K562 (cell line): ENCODE measurements around the gene ZSWIM7. TPM values are rescaled to one million over a fixed set of nuclear protein-coding genes. Genes with fewer than 3 reads are reported as not detected.

Source experiments
- ATAC-seq: fragments of 200-7000 bp; cut with Tn5 transposase; 3 replicates; pipeline ENCODE4 v1.9.1; 2020; ENCODE audit warnings: moderate library complexity
- BruUV-seq: library from RNA; stranded (reverse); fragments of 400-500 nt; replicated peaks from 2 replicates; lab custom pipeline; 2021; lab: Mats Ljungman, UMichigan
- CTCF ChIA-PET: fragments of 300-600 bp; formaldehyde crosslinking; extraction: SDS; loops from one replicate; lab custom pipeline; 2021; ENCODE audit warnings: low intra/inter-chr PET ratio; lab: Yijun Ruan, JAX
- POLR2A ChIA-PET: fragments of 300-600, 350-650 bp; sonication (Branson Sonifier 250); formaldehyde crosslinking; extraction: SDS; loops from one replicate; lab custom pipeline; 2021; ENCODE audit warnings: antibody characterized with exemption, inconsistent platforms; lab: Yijun Ruan, JAX
- DNase-seq, 4 experiments: peaks; one replicate each; pipeline versions ENCODE4 v3.0.0 to v3.0.0-alpha.2; 2011 to 2018; ENCODE audit warnings: low spot score in 3 of 4, mixed read lengths in 3 of 4; ENCODE audit errors: extremely low read depth in 1 of 4
- FAIRE-seq: peaks from 2 replicates; lab custom pipeline; 2011; peaks lifted over from hg19 to GRCh38; lab: Jason Lieb, UNC
- H2AFZ ChIP-seq: 2 replicates; pipeline ENCODE4 v1.6.0; 2011; ENCODE audit warnings: low read depth, low read length, control low read depth, inconsistent platforms
- H3K27ac ChIP-seq: fragments of 200-600 bp; 3 replicates; pipeline ENCODE4 v1.8.0; 2011; ENCODE audit warnings: low read depth, mild to moderate bottlenecking, control low read depth, inconsistent platforms, low read length, moderate library complexity, mixed read lengths; ENCODE audit errors: extremely low read depth
- H3K27me3 ChIP-seq, 2 experiments: fragments of 300-600 bp in 1 of 2; 2 replicates in 1 of 2; 3 replicates in 1 of 2; pipeline versions ENCODE4 v1.6.0 to v1.8.0; 2011; ENCODE audit warnings: inconsistent platforms in 2 of 2, low read length in 2 of 2, mild to moderate bottlenecking in 1 of 2, mixed read lengths in 1 of 2, moderate library complexity in 1 of 2; ENCODE audit not compliant: control insufficient read depth in 2 of 2, insufficient read depth in 2 of 2
- H3K36me3 ChIP-seq: fragments of 300-600 bp; 3 replicates; pipeline ENCODE4 v1.8.0; 2011; ENCODE audit warnings: mild to moderate bottlenecking, low read length, inconsistent platforms; ENCODE audit not compliant: control insufficient read depth, insufficient read depth
- H3K4me1 ChIP-seq, 2 experiments: fragments of 200-600 bp in 1 of 2; replicated peaks in 1 of 2; 2 replicates in 1 of 2; 3 replicates in 1 of 2; pipeline versions ENCODE4 v1.5.1 to v1.8.0; 2011; ENCODE audit warnings: inconsistent platforms in 2 of 2, low read length in 2 of 2, mild to moderate bottlenecking in 1 of 2, mixed read lengths in 1 of 2, moderate library complexity in 1 of 2; ENCODE audit not compliant: control insufficient read depth in 2 of 2, insufficient read depth in 2 of 2
- H3K4me2 ChIP-seq: 2 replicates; pipeline ENCODE4 v1.6.1; 2011; ENCODE audit warnings: low read length, control low read depth, inconsistent platforms, mixed read lengths; ENCODE audit not compliant: insufficient read depth
- H3K4me3 ChIP-seq: fragments of 200-600 bp; sonication (generic), shearing (Covaris generic); 2 replicates; pipeline ENCODE4 v1.5.1; 2016; ENCODE audit warnings: control low read depth, inconsistent platforms
- H3K79me2 ChIP-seq: fragments of 200-600 bp; 3 replicates; pipeline ENCODE4 v1.8.0; 2011; ENCODE audit warnings: low read length, inconsistent platforms; ENCODE audit not compliant: control insufficient read depth, insufficient read depth
- H3K9ac ChIP-seq, 2 experiments: 2 replicates each; pipeline versions ENCODE4 v1.6.0 to v1.6.1; 2011; ENCODE audit warnings: low read depth in 2 of 2, low read length in 2 of 2, control low read depth in 1 of 2, inconsistent platforms in 1 of 2, mild to moderate bottlenecking in 1 of 2, mixed read lengths in 1 of 2; ENCODE audit not compliant: insufficient read depth in 1 of 2
- H3K9me1 ChIP-seq: one replicate; pipeline ENCODE4 v1.6.0; 2011; ENCODE audit warnings: inconsistent platforms, mild to moderate bottlenecking, low read length, moderate library complexity; ENCODE audit not compliant: control insufficient read depth, insufficient read depth
- H3K9me3 ChIP-seq: replicated peaks from 2 replicates; pipeline ENCODE4 v1.5.1; 2011; ENCODE audit warnings: low read depth, low read length, inconsistent platforms; ENCODE audit not compliant: control insufficient read depth, insufficient read depth
- H4K20me1 ChIP-seq: replicated peaks from 2 replicates; pipeline ENCODE4 v1.6.1; 2011; ENCODE audit warnings: low read length, inconsistent platforms, mixed read lengths; ENCODE audit not compliant: control insufficient read depth, insufficient read depth
- BHLHE40 ChIP-seq: IDR thresholded peaks from 2 replicates; pipeline ENCODE4 v1.6.1; 2011; ENCODE audit warnings: low read length, improper control_type of control experiment
- C11orf30 ChIP-seq: fragments of 450-650 bp; IDR thresholded peaks from 2 replicates; pipeline ENCODE4 v1.6.1; 2016; ENCODE audit warnings: low read depth, mild to moderate bottlenecking
- CBFA2T3 ChIP-seq: fragments of 450-650 bp; IDR thresholded peaks from 2 replicates; pipeline ENCODE4 v1.6.1; 2017
- ETV5 ChIP-seq: sonication (generic); formaldehyde crosslinking; IDR thresholded peaks from 2 replicates; pipeline ENCODE4 v1.4.0; 2020; ENCODE audit warnings: low read depth, mild to moderate bottlenecking, missing genetic modification reagents
- MAFF ChIP-seq: IDR thresholded peaks from 2 replicates; pipeline ENCODE4 v1.6.1; 2012; ENCODE audit warnings: low read length, improper control_type of control experiment
- PKNOX1 ChIP-seq: fragments of 450-650 bp; IDR thresholded peaks from 2 replicates; pipeline ENCODE4 v1.6.1; 2016
- SFPQ ChIP-seq: fragments of 200-400 bp; formaldehyde crosslinking; IDR thresholded peaks from 2 replicates; pipeline ENCODE4 v1.6.1; 2017; ENCODE audit warnings: mild to moderate bottlenecking, low read depth, low read length, moderate library complexity
- SIRT6 ChIP-seq: IDR thresholded peaks from one replicate; pipeline ENCODE4 v1.6.1; 2012; ENCODE audit warnings: low read depth, mild to moderate bottlenecking, control low read depth, inconsistent platforms, low read length, moderate library complexity
- SPI1 ChIP-seq: IDR thresholded peaks from 2 replicates; pipeline ENCODE4 v1.6.1; 2011; ENCODE audit warnings: low read depth, low read length, control low read depth, borderline replicate concordance
- TBP ChIP-seq: optimal IDR thresholded peaks from 2 replicates; pipeline ENCODE3; 2011; ENCODE audit warnings: low read depth, low read length, improper control_type of control experiment
- TSC22D4 ChIP-seq: fragments of 450-650 bp; IDR thresholded peaks from 2 replicates; pipeline ENCODE4 v1.6.1; 2016; ENCODE audit warnings: missing genetic modification characterization, missing biosample characterization, control low read depth
- U2AF1 ChIP-seq: fragments of 200-400 bp; formaldehyde crosslinking; optimal IDR thresholded peaks from 2 replicates; pipeline ENCODE3; 2017; ENCODE audit warnings: mild to moderate bottlenecking, low read depth, low read length, moderate library complexity
- ZEB2 ChIP-seq: fragments of 450-650 bp; IDR thresholded peaks from 2 replicates; pipeline ENCODE4 v1.6.1; 2016
- ZNF263 ChIP-seq: sonication (generic); formaldehyde crosslinking; IDR thresholded peaks from 2 replicates; pipeline ENCODE4 v1.8.0; 2022; ENCODE audit warnings: mild to moderate bottlenecking, missing genetic modification reagents, borderline replicate concordance
- ZNF316 ChIP-seq: fragments of 450-650 bp; IDR thresholded peaks from 2 replicates; pipeline ENCODE4 v1.6.1; 2016
- ZNF586 ChIP-seq: fragments of 450-650 bp; formaldehyde crosslinking; conservative IDR thresholded peaks from 2 replicates; pipeline ENCODE4 v1.4.0; 2020; ENCODE audit warnings: mild to moderate bottlenecking, moderate library complexity
- ZNF609 ChIP-seq: sonication (generic); formaldehyde crosslinking; IDR thresholded peaks from 2 replicates; pipeline ENCODE4 v1.8.1; 2023; ENCODE audit warnings: missing genetic modification reagents, mild to moderate bottlenecking, borderline replicate concordance
- WGBS: fragments of 100-300 bp; shearing (Covaris generic); methylation state at CpG from one replicate; pipeline ENCODE4 v1.1.6; 2016; ENCODE audit warnings: low coverage, mixed read lengths; ENCODE audit not compliant: insufficient coverage; ENCODE audit errors: missing lambda C conversion rate; 5-methylcytosine and 5-hydroxymethylcytosine counted together
- in situ Hi-C: fragments of 300-500 bp; cut with MboI; formaldehyde crosslinking; loops from 4 replicates; pipeline ENCODE4 v1.15.0; 2018; ENCODE audit warnings: inconsistent platforms, mixed read lengths
- intact Hi-C: fragments of 100-400 bp; cut with micrococcal nuclease; formaldehyde crosslinking; loops from 2 replicates; pipeline ENCODE4 v1.14.2; 2022
- polyA plus RNA-seq, 8 experiments: library from polyadenylated mRNA; depleted of rRNA in 4 of 8; stranded (reverse) in 5 of 8; unstranded in 3 of 8; fragments of >200 nt; fragmentation: Nextera tagmentation in 2 of 8; fragmentation: Illumina TruSeq in 1 of 8; extraction: Ambion mirVana in 2 of 8; extraction: Trizol in 1 of 8; gene quantifications; 2 replicates each; pipeline versions ENCODE4 v1.2.1 to v1.2.3, GENCODE V29; 2011 to 2014; ENCODE audit warnings: inconsistent platforms in 1 of 8, missing spikeins in 1 of 8
- total RNA-seq, 7 experiments: library from RNA; depleted of rRNA in 6 of 7; stranded (reverse); fragments of >200 nt in 6 of 7; fragmentation: Illumina TruSeq in 2 of 7; extraction: Trizol in 2 of 7; gene quantifications; 2 replicates each; pipeline versions ENCODE4 v1.2.1 to v1.2.3, GENCODE V29; 2011 to 2021; ENCODE audit warnings: low replicate concordance in 1 of 7

ZSWIM7 gene
- total and polyA plus RNA-seq, 9 of the 15 experiments (the other 6 are each of a cell fraction or from before 2014, with no cell fraction given) = 5.9 to 18.7 (median 9.5) TPM

GRCh38 chr17:15957206-15957605 lies 42.3 kb downstream of the ZSWIM7 start:
- Histone ChIP-seq H3K9ac (peak overlapping the region in 1 of 2 experiments; percentile 13; a peak in 2 of 4 replicates), H3K4me1 (peaks cover 35 to 37% of the 10 kb centered on the region in 2 experiments), H3K79me2 (peaks cover 45% of the 10 kb centered on the region), H3K36me3 (no peaks in the 10 kb centered on the region; the same call in 2 of the 3 replicates), H3K4me2 (peak overlapping the region; percentile 18; the same call in 1 of the 2 replicates), H2AFZ (no peak overlapping the region), H3K4me3 (no peak overlapping the region), H3K27me3 (no peaks in the 10 kb centered on the region), H3K27ac (peak overlapping the region; percentile 54; the same call in 2 of the 3 replicates), H4K20me1 (no peaks in the 10 kb centered on the region), H3K9me3 (no peaks in the 10 kb centered on the region), H3K9me1 (no peaks in the 10 kb centered on the region)
- 42% methylated on average over 6 of the region's 6 CpGs for WGBS
- ChIA-PET POLR2A (no interaction called here), CTCF (no interaction called here)
- no TSS peak for BruUV-seq
- ATAC-seq (no peak), FAIRE-seq (no peak), DNase-seq (peak in 2 of 4 experiments; percentile 33 to 41)
- in situ Hi-C loops = loop anchor here (25.0 kb wide), 1 partner anchor 695 kb away; the partner anchor contains the start of gene PMP22
- intact Hi-C loops = no loop called here
- TF ChIP-seq ZNF263 (CRISPR knock-in tag) = no peak
- no peak for TF ChIP-seq SIRT6
- TF ChIP-seq ETV5 (CRISPR knock-in tag) = no peak
- no peak for TF ChIP-seq ZEB2
- TF ChIP-seq ZNF586 (CRISPR knock-in tag) = no peak
- peak; percentile 65 for TF ChIP-seq PKNOX1
- TF ChIP-seq SPI1 = no peak
- no peak for TF ChIP-seq SFPQ
- peak; percentile 50 for TF ChIP-seq BHLHE40
- peak; percentile 54; the same call in 1 of the 2 replicates for TF ChIP-seq MAFF
- TF ChIP-seq U2AF1 = no peak
- TF ChIP-seq ZNF609 = no peak
- TF ChIP-seq CBFA2T3 = 0 out of 2 replicates have a peak, but pooled peaks have one; percentile 5
- peak; percentile 65 for TF ChIP-seq ZNF316
- no peak for TF ChIP-seq TSC22D4 (tag)
- TF ChIP-seq C11orf30 = peak; percentile 49
- TF ChIP-seq TBP = no peak
